HepG2 (cell line): ENCODE results near the gene PTTG1. TPM values are rescaled to one million over a fixed set of nuclear protein-coding genes. Genes with fewer than 3 reads are reported as not detected.

Source experiments
- ADNP ChIP-seq: sonication (generic); formaldehyde crosslinking; IDR thresholded peaks from 2 replicates; pipeline ENCODE4 v1.4.0; 2020; ENCODE audit warnings: missing genetic modification reagents
- ATF1 ChIP-seq: IDR thresholded peaks from 2 replicates; pipeline ENCODE4 v1.6.1; 2016; ENCODE audit warnings: mild to moderate bottlenecking, control low read depth
- DMAP1 ChIP-seq: IDR thresholded peaks from 2 replicates; pipeline ENCODE4 v1.6.1; 2016
- FOXC1 ChIP-seq: sonication (generic); formaldehyde crosslinking; IDR thresholded peaks from 2 replicates; pipeline ENCODE4 v1.8.0; 2022; ENCODE audit warnings: mild to moderate bottlenecking, missing genetic modification reagents, borderline replicate concordance
- GATAD1 ChIP-seq: IDR thresholded peaks from 2 replicates; pipeline ENCODE4 v1.6.1; 2016; ENCODE audit warnings: missing genetic modification reagents, missing compliant biosample characterization
- HMGXB4 ChIP-seq, 2 experiments: sonication (generic) in 1 of 2; formaldehyde crosslinking in 1 of 2; IDR thresholded peaks; 2 replicates each; pipeline versions ENCODE4 v1.4.0 to v1.6.1; 2018 to 2020; ENCODE audit warnings: missing genetic modification reagents in 2 of 2, borderline replicate concordance in 1 of 2, low read depth in 1 of 2, mild to moderate bottlenecking in 1 of 2, missing biosample characterization in 1 of 2
- KDM6A ChIP-seq: IDR thresholded peaks from 2 replicates; pipeline ENCODE4 v1.6.1; 2016; ENCODE audit warnings: low read depth
- MAFF ChIP-seq: IDR thresholded peaks from 2 replicates; pipeline ENCODE4 v1.6.1; 2011; ENCODE audit warnings: low read depth, low read length, improper control_type of control experiment
- MED1 ChIP-seq: sonication (generic); formaldehyde crosslinking; IDR thresholded peaks from 2 replicates; pipeline ENCODE4 v1.4.0; 2020; ENCODE audit warnings: missing genetic modification reagents
- MIER3 ChIP-seq: IDR thresholded peaks from 2 replicates; pipeline ENCODE4 v1.6.1; 2016; ENCODE audit warnings: missing compliant biosample characterization, borderline replicate concordance
- MTF1 ChIP-seq: sonication (generic); formaldehyde crosslinking; IDR thresholded peaks from 2 replicates; pipeline ENCODE4 v1.5.0; 2020; ENCODE audit warnings: missing genetic modification reagents
- TEAD3 ChIP-seq: optimal IDR thresholded peaks from 2 replicates; pipeline ENCODE3; 2016; ENCODE audit warnings: borderline replicate concordance
- ZHX2 ChIP-seq, 2 experiments: sonication (generic) in 1 of 2; formaldehyde crosslinking in 1 of 2; IDR thresholded peaks; 2 replicates each; pipeline versions ENCODE4 v1.6.1 to v1.9.0; 2014 to 2022; ENCODE audit warnings: antibody characterized with exemption in 1 of 2, borderline replicate concordance in 1 of 2, inconsistent platforms in 1 of 2, low read depth in 1 of 2, missing genetic modification reagents in 1 of 2
- ZNF180 ChIP-seq: sonication (generic); formaldehyde crosslinking; IDR thresholded peaks from 2 replicates; pipeline ENCODE4 v1.4.0; 2020; ENCODE audit warnings: low read depth, missing genetic modification reagents, borderline replicate concordance
- ZNF207 ChIP-seq: fragments of 450-650 bp; IDR thresholded peaks from 2 replicates; pipeline ENCODE4 v1.6.1; 2016; ENCODE audit warnings: antibody characterized with exemption, borderline replicate concordance
- ZNF576 ChIP-seq: sonication (generic); formaldehyde crosslinking; IDR thresholded peaks from 2 replicates; pipeline ENCODE4 v1.4.0; 2020; ENCODE audit warnings: mild to moderate bottlenecking, missing genetic modification reagents
- ZNF670 ChIP-seq: sonication (generic); formaldehyde crosslinking; IDR thresholded peaks from 2 replicates; pipeline ENCODE4 v1.8.0; 2022; ENCODE audit warnings: mild to moderate bottlenecking, missing genetic modification reagents, borderline replicate concordance
- ZNF770 ChIP-seq: sonication (generic); formaldehyde crosslinking; IDR thresholded peaks from 2 replicates; pipeline ENCODE4 v1.5.0; 2020; ENCODE audit warnings: mild to moderate bottlenecking, missing genetic modification reagents
- ZSCAN22 ChIP-seq: sonication (generic); formaldehyde crosslinking; IDR thresholded peaks from 2 replicates; pipeline ENCODE4 v1.4.0; 2020; ENCODE audit warnings: mild to moderate bottlenecking, missing genetic modification reagents
- polyA plus RNA-seq, 8 experiments: library from polyadenylated mRNA; depleted of rRNA in 3 of 8; stranded (reverse) in 7 of 8; unstranded in 1 of 8; fragments of >200 nt; fragmentation: Illumina TruSeq in 4 of 8; extraction: Trizol in 4 of 8; gene quantifications; 2 replicates each; pipeline versions ENCODE4 v1.2.1 to v1.2.3, GENCODE V29; 2011 to 2016; ENCODE audit warnings: low read depth in 4 of 8, missing spikeins in 1 of 8, mixed read lengths in 1 of 8; ENCODE audit not compliant: insufficient read depth in 1 of 8
- total RNA-seq, 5 experiments: library from RNA; depleted of rRNA; stranded (reverse); fragments of >200 nt; fragmentation: Illumina TruSeq; extraction: Trizol; gene quantifications; 2 replicates each; pipeline ENCODE4 v1.2.3, GENCODE V29; 2016; ENCODE audit warnings: low read depth in 1 of 5

The PTTG1 gene
- total and polyA plus RNA-seq, 2 of the 13 experiments (the other 11 are each of a cell fraction or from before 2014, with no cell fraction given) = 102 to 161 TPM

- peak; percentile 46; the same call in 1 of the 2 replicates for TF ChIP-seq ZHX2 (IDR thresholded peaks at IDR 0.05; ENCODE audit: low read depth)
- TF ChIP-seq ZHX2 (CRISPR knock-in tag; IDR thresholded peaks at IDR 0.05; ENCODE audit: borderline replicate concordance) = no peak
- peak; percentile 32 for TF ChIP-seq TEAD3 (CRISPR knock-in tag)
- TF ChIP-seq DMAP1 (CRISPR knock-in tag) = peak; percentile 58
- TF ChIP-seq MTF1 = no peak
- TF ChIP-seq MIER3 = no peak; the same call in 1 of the 2 replicates
- peak; percentile 52; the same call in 1 of the 2 replicates for TF ChIP-seq ATF1 (CRISPR knock-in tag)
- TF ChIP-seq ZNF576 (CRISPR knock-in tag) = no peak
- TF ChIP-seq KDM6A (CRISPR knock-in tag) = no peak
- no peak for TF ChIP-seq ZNF770 (CRISPR knock-in tag)
- TF ChIP-seq FOXC1 (CRISPR knock-in tag) = 0 out of 2 replicates have a peak, but pooled peaks have one; percentile 19
- no peak for TF ChIP-seq MAFF
- no peak for TF ChIP-seq ZNF207
- TF ChIP-seq ZNF180 (CRISPR knock-in tag) = no peak
- no peak for TF ChIP-seq ZSCAN22 (CRISPR knock-in tag)
- TF ChIP-seq HMGXB4 (CRISPR knock-in tag; IDR thresholded peaks at IDR 0.05; ENCODE audit: borderline replicate concordance in 1 of 2, low read depth in 1 of 2) = peak; percentile 26 to 54; a peak in 2 of 4 replicates
- TF ChIP-seq ZNF670 (CRISPR knock-in tag) = no peak
- TF ChIP-seq MED1 = no peak
- peak; percentile 93 for TF ChIP-seq GATAD1 (CRISPR knock-in tag)
- no peak for TF ChIP-seq ADNP (CRISPR knock-in tag)
Measured at GRCh38 chr5:160418561-160419457, 2.8 kb upstream of the PTTG1 start, which contains the start of gene SLU7 (continued).
